GM12874 (cell line): ENCODE data around the gene AP1S1.

Experiments
- CTCF ChIP-seq: IDR thresholded peaks from 2 replicates; pipeline ENCODE4 v1.5.1; 2011; ENCODE audit warnings: low read depth, mild to moderate bottlenecking, control low read depth, low read length, moderate library complexity; ENCODE audit not compliant: insufficient read depth

Gene AP1S1

DNA sequence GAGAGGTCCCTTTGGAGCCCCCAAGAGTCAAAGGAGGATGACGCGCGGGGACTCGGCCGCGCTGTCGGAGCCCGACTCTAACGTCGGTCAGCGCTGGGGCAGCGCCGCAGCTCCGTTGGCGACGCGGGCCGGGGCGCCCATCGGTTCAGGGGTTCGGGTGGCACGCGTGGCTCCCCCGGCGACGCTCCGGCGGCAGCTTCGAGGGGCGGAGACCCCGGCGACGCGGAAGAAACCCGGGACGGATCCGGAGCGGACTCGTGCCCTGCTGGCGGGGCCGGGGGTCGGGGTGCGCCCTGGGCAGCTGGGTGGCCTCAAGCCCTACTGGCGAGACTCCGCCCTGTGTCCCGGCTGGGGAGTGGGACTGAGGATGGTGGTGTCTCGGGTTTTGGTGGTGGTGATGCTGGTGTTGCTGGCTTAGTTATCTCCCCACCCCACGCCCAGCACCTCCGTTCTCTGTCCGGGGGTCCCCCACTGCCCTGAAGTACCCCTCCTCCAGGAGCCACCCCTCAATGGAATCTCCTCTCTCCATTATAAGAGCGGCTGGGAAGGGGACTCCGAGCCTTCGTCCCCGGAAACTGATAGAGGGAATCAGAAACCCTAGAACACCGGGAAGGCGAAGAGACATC is 26.0 kb downstream of the AP1S1 start, which contains the start of gene NAT16:
NAT16 (minus strand) TSS at position 164 of the 626 bp plus-strand sequence. CDS start 5,486 bp downstream, outside the sequence.
- no peak for TF ChIP-seq CTCF

GRCh38 chr7:101185258-101185839 is 31.1 kb downstream of the AP1S1 start:
- TF ChIP-seq CTCF: no peak

- TF ChIP-seq CTCF: no peak
Measured at GRCh38 chr7:101186194-101186593, 31.9 kb downstream of the AP1S1 start.

DNA sequence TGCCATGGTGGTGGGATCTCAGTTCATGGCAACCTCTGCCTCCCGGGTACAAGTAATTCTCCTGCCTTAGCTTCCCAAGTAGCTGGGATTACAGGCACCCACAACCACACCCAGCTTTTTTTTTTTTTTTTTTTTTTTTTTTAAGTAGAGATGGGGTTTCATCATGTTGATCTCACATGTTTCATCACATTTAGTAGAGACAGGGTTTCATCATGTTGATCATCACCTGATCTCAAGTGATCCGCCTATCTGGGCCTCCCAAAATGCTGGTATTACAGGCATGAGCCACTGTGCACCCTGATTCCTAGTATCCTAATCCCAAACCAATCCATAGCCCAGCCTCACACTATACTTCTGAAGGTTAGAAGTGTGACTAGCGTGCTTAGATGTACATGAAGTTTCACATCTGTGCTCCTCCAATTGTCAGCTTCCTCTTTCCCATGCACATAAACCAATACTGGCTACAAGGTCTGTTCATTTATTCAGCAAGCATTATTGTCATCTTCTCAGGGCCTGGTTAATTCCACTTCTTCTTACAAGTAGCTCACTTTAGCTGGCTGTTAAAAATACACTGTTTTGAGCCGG is 32.7 kb downstream of the AP1S1 start:
- TF ChIP-seq CTCF: no peak

DNA sequence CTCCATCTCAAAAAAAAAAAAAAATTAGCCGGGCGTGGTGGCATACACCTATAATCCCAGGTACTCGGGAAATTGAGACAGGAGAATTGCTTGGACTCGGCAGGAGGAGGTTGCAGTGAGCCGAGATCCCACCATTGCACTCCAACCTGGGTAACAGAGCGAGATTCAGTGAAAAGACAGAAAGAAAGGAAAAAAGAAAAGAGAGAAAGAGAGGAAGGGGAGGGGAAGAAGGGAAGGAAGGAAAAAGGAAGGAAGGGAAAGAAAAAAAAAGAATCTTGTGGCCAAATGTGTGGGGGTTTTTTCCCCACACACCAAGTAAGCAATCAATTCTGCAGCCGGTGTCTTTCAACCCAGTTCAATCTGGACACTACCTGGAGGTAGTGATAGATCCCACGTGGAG is 34.8 kb downstream of the AP1S1 start:
- TF ChIP-seq CTCF: no peak

GRCh38 chr7:101195884-101196283 is 41.6 kb downstream of the AP1S1 start:
- no peak for TF ChIP-seq CTCF

GRCh38 chr7:101197991-101198390 is 43.7 kb downstream of the AP1S1 start:
- TF ChIP-seq CTCF: no peak
